Measurements from ENCODE around the gene CDAN1.

Gene CDAN1

DNA sequence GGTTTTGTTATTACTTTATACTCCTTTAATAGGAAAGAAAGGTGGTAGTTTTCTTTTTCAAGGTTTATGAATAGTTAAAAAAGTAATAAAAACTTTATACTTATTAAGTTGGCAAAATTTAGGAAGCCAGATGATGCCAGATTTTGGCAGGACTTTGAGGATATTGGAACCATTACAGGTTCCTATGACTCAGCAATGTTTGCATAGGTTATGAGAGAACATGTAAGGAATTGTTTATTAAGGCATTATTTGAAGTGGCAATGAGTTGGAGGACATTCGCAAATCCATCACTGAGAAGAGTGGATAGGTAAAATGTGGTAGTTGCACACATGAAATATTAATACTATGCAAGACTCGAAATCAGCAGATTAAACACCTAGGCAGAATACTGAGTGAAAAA, 29.9 kb downstream of the CDAN1 start:
- DNase-seq (ENCODE audit: low read depth): no peak

DNA sequence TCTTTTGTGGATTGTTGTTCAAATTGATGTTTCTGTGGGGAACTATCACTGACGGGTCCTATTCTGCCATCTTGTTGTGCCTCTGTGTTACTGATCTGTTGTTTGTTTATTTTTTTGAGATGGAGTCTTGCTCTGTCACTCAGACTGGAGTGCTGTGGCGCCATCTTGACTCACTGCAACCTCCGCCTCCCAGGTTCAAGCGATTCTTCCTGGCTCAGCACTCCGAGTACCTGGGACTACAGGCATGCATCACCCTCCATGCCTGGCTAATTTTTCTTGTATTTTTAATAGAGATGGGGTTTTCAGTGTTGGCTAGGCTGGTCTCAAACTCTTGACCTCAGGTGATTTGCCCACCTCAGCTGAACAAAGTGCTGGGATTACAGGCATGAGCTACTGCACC, 31.6 kb downstream of the CDAN1 start:
- DNase-seq (ENCODE audit: low read depth): no peak

DNA sequence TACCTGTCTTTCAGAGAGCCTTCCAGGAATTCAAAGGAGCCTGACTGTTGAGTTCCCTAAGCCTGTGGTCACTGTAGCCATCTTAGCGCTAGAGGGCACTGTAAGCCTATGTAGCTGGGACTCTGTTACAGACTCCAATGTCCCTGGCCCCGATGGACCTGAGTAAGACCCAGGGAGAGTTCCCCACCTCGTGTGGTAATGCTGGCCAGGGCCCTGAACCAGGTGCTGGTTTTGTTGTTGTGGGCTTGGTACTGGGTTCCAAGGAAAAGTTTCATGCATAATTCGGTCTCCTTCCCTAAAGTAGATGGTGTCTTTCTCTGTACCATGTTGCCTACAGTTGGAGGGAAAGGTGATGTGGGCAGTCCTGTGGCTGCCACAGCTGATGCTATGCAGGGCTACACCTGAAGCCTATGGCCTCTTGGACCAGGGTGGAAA, 32.4 kb downstream of the CDAN1 start:
- peak; percentile 74 for DNase-seq (ENCODE audit: low read depth)

DNA sequence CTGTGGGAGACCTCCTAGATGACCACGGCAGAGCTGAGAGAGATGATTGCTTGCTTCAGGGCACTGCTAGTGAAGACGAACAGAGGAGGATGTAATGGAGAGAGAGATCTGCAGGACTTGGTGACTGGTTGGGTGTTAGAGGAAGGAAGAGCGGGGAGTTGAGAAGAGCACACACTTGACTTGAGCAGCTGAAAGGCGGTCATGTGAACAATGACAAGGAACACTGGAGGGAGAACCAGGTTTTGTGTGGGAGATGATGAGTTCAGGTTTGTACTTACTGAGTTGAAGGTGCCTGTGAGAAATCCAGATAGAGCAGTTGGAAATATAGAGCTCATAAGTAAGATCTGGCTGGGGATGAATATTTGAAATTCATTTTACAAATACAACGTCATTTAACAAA, 40.3 kb downstream of the CDAN1 start:
- no peak for DNase-seq (ENCODE audit: low read depth)

DNA sequence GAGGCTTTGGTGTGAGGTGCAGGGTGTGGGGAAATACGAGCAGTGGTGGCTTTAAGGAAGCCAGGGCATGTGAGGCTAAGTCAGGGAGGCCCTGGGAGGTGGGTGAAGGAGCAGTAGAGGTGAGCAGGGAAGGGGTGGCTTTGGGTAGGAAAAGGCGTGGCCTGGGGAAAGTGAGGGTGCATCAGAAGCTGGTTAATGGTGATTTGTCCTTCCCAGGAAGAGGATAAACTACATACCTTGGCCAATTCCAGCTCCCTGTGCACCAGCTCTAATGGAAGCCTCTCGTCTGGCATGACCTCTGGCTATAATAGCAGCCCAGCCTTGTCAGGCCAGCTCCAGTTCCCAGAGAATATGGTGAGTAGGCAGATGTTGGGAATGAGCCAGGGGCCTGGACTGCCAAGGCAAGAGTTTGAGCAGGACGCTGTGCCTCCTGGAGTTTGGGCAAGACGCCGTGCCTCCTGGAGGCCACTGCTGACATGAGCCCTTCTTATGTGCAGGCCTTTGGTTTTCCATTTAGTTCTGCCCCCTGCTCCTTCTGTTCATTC, 41.3 kb downstream of the CDAN1 start:
- no peak for DNase-seq (ENCODE audit: low read depth)

DNA sequence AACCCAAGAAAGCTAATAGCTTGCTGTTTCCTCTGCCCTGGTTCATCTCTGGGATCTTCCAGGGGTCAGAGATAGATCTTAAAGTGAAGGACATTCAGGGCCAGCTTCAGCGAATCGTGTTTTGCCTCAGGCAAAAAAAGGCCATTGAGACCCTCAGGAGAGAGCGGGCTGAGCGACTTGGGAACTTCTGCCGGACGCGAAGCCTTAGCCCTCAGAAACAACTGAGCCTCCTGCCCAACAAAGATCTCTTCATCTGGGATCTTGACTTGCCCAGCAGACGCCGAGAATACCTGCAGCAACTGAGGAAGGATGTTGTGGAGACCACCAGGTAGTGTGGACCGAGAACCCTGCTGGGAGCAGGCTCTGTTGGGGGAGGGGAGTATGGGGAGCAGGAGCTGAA, 42.5 kb downstream of the CDAN1 start:
- no peak for DNase-seq (ENCODE audit: low read depth)

DNA sequence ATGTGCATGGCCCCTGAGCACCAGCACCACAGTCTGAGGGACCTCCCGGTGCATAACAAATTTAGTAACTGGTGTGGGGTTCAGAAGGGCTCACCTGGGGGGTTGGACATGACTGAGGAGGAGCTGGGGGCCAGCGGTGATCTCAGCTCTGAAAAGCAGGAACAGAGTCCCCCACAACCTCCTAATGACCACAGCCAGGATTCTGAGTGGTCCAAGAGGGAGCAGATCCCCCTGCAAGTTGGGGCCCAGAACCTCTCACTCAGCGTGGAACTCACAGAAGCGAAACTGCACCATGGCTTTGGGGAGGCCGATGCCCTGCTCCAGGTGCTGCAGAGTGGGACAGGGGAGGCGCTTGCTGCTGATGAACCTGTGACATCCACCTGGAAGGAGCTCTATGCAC, 43.0 kb downstream of the CDAN1 start:
- no peak for DNase-seq (ENCODE audit: low read depth)

DNA sequence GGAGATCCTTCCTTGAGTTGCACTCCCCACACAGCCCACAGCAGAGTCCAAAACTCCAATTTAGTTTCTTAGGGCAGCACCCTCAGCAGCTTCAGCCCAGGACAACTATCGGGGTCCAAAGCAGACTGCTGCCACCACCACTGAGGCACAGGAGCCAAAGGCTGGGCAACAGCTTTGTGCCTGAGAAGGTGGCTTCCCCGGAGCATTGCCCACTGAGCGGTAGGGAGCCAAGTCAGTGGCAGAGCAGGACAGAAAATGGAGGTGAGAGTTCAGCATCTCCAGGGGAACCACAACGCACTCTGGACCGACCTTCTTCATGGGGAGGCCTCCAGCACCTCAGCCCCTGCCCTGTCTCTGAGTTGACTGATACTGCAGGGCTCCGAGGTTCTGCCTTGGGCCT, 43.4 kb downstream of the CDAN1 start:
- no peak for DNase-seq (ENCODE audit: low read depth)

DNA sequence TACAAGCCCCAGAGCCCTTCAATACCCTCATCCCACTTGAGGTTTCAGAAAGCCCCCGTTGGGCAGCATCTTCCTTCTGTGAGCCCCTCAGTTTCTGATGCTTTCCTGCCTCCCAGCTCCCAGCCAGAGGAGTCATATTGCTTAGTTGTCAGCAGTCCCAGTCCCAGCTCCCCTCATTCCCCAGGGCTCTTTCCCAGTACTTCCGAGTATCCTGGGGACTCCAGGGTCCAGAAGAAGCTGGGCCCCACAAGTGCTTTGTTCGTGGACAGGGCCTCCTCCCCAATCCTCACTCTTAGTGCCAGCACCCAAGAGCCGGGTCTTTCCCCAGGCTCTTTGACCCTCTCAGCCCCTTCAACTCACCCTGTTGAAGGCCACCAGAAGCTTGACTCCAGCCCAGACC, 43.9 kb downstream of the CDAN1 start:
- DNase-seq (ENCODE audit: low read depth): no peak

DNA sequence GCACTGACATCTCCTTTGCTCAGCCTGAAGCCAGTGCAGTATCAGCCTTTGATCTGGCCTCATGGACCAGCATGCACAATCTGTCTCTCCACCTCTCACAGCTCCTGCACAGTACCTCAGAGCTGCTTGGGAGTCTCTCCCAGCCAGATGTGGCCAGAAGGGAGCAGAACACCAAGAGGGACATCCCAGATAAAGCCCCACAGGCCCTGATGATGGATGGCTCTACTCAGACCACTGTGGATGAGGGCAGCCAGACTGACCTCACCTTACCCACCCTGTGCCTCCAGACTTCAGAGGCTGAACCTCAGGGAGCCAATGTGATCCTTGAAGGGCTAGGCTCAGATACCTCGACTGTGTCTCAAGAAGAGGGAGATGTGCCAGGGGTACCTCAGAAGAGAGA, 44.4 kb downstream of the CDAN1 start:
- DNase-seq (ENCODE audit: low read depth): no peak

DNA sequence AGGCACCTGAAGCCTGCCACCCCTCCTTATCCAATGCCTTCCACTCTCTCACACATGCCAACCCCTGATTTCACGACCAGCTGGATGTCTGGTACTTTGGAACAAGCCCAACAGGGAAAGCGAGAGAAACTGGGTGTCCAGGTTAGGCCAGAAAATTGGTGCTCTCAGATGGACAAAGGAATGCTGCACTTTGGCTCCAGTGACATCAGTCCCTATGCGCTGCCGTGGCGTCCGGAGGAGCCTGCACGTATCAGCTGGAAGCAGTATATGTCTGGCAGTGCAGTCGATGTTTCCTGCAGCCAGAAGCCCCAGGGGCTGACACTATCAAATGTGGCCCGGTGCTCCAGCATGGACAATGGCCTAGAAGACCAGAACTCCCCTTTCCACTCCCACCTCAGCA, 45.2 kb downstream of the CDAN1 start:
- DNase-seq (ENCODE audit: low read depth): no peak

DNA sequence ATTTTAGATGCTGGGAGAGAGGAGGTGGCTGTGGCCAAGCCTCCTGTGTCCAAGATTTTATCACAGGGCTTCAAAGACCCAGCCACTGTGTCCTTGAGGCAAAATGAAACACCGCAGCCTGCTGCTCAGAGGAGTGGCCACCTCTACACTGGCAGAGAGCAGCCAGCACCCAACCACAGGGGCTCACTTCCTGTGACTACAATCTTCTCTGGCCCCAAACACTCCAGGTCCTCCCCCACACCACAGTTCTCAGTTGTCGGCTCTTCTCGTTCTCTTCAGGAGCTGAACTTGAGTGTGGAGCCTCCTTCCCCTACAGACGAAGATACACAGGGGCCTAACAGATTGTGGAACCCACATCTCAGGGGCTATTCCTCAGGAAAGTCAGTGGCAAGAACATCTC, 45.6 kb downstream of the CDAN1 start:
- no peak for DNase-seq (ENCODE audit: low read depth)

DNA sequence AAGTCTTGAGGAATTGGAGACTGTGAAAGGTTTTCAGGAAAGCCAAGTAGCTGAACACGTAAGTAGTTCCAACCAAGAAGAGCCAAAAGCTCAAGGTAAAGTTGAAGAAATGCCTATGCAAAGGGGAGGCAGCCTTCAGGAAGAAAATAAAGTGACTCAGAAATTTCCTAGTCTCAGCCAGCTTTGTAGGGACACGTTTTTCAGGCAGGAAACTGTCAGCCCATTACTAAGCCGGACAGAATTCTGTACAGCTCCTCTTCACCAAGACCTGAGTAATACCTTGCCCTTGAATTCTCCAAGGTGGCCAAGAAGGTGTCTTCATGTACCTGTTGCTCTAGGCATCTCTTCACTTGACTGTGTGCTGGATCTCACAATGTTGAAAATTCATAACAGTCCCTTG, 48.6 kb downstream of the CDAN1 start:
- DNase-seq (ENCODE audit: low read depth): no peak

DNA sequence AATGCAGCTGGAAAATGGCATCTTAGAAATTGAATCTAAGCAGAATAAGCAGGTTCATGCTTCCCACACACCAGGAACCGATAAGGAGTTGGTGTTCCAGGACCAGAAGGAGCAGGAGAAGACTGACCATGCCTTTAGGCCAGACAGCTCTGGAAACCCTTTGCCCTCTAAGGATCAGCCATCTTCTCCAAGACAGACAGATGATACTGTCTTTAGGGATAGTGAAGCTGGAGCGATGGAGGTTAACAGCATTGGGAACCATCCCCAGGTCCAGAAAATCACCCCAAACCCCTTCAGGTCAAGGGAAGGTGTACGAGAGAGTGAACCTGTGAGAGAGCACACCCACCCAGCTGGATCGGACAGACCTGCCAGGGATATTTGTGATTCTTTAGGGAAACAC, 49.2 kb downstream of the CDAN1 start:
- no peak for DNase-seq (ENCODE audit: low read depth)

DNA sequence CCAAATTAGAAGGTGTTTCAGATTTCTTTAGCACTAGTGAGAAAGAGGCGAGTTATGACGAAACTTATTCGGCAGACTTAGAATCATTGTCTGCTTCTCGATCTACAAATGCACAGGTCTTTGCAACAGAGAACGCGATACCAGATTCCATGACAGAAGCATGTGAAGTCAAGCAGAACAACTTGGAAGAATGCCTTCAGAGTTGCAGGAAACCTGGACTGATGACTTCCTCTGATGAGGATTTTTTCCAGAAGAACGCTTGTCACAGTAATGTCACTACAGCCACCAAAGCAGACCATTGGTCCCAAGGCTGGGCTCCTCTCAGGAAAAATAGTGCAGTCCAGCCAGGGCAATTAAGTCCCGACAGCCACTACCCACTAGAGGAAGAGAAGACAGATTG, 50.6 kb downstream of the CDAN1 start:
- DNase-seq (ENCODE audit: low read depth): no peak

DNA sequence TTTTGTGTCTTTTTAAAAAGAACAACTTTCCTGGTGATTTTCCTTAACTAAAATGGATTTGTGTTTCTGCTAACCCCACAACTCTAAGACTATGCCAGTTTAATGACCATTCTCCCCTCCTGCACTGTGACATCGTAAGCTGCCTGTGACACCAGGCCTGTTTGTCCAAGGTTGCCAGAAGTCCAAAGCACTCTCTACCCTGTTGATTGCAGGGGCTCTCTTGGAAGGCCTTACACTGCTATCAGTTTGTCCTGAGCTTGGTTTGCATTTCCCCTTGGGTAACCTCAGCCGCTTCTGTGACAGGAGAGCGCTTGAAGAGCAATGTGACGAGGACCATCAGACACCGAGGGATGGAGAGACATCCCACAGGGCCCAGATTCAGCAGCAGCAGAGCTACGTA, 55.8 kb downstream of the CDAN1 start:
- no peak for DNase-seq (ENCODE audit: low read depth)

DNA sequence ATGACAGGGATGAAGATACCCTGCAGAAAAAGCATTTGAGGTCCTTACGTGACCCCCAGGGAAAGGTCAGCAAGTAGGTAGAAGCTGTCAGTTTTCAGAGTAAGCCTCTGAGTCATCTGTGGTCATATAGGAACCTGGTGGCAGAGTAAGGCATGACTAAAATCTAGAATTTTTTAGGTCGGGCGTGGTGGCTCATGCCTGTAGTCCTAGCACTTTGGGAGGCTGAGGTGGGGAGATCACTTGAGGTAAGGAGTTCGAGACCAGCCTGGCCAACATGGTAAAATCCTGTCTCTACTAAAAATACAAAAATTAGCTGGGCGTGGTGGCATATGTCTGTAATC, 56.8 kb downstream of the CDAN1 start:
- DNase-seq (ENCODE audit: low read depth): peak; percentile 63

DNA sequence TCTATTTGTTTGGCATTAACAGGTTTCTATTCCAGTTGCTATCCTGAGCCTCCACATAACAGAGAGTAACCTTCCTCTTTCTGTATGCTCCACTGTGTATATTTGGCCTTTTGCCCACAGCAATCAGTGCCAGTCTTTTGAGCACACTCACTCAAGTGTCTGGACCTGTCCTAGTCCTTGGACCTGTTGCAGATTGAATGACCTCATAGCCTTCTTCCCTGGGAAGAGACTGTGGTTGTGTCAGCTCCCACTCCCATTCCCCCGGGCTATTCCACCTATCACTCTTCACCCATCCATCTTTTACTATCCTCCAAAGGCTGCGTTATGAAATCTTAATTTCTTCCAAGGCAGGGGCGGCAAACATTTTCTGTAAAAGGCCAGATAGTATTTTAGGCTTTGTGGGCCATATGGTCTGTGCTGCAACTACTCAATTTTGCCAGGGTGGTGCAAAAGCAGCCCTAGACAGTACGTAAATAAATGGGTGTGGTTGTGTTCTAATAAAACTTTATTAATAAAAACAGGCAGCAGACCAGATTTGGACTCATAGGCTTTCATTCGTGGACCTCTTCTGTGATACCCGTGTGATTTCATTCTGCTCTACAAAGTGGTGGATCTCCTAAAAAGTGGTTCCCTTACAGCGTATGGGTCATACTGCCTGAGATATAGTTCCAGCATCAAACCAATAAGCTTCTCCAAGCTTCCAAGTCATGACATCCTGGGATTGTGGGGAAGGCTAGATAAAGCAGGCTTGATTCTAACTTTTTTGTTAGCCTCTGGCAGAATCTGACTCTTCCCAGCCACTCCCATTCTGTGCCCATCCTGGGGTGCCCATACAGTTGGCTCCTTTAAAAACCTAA, 57.4 kb downstream of the CDAN1 start:
- peak; percentile 4 for DNase-seq (ENCODE audit: low read depth)

DNA sequence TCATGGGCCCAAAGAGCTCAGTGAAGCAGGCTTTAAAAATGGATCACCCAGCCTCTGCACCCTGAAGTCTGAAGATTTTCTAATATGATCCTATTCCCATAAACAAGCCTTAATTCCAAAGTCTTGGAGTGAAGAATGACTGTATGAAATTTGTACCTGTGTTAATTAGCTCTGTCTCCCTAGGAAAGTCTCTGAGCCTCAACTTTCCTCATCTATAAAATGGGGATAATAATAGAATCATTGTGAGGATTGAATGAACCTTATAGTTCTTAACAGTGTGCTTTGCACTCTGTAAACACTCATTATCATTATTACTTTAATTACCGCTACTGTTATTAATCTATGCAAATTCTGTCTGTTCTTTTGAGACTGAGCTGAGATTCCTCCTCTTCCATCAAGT, 61.9 kb downstream of the CDAN1 start:
- no peak for DNase-seq (ENCODE audit: low read depth)

DNA sequence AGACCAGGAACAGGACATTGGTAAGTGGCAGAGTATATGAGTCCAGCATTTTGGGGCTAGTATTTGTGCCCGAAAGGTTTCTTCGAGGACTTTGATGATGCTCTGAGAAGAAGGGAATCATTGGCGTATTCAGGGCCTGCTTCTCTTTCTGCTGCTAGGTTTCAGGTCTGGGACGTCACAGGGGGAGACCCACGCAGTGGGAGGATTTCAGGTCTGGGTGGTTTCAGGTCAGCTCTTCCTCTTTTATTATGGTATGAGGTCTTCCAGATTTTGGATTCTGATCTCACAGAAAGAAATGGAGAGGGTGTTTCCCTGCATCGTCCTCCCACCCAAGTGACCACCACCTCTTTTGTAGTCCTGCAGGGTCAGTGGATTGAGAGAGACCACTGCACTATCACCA, 62.5 kb downstream of the CDAN1 start:
- no peak for DNase-seq (ENCODE audit: low read depth)

All from ELR (cell line).